ENCODE results near the gene GABRA1.

GABRA1 gene

GRCh38 chr5:161946911-161947310, 99.0 kb downstream of the GABRA1 start:
- no peaks in the 10 kb centered on the region for H3K36me3 ChIP-seq (ENCODE audit: control insufficient read depth in 5 of 5, insufficient read depth in 5 of 5, low read length in 5 of 5)
- no peaks in the 10 kb centered on the region for H3K4me1 ChIP-seq (ENCODE audit: control insufficient read depth in 5 of 5, insufficient read depth in 5 of 5, low read length in 5 of 5)
- H3K9me3 ChIP-seq (ENCODE audit: control insufficient read depth in 5 of 5, low read length in 5 of 5): peaks cover 0 to 2% (median 0%) of the 10 kb centered on the region in 5 donors
- no peak overlapping the region for H3K9ac ChIP-seq (ENCODE audit: low read length in 5 of 5)
- no peak overlapping the region for H3K27ac ChIP-seq (ENCODE audit: low read depth, low read length)
- no peak overlapping the region for H3K4me3 ChIP-seq (ENCODE audit: low read depth in 1 of 5, low read length in 5 of 5)
- no peaks in the 10 kb centered on the region for H3K27me3 ChIP-seq (ENCODE audit: control insufficient read depth in 5 of 5, insufficient read depth in 4 of 5, low read length in 5 of 5)

Measured in subcutaneous abdominal adipose tissue (tissue), 5 donors.